Right atrium auricular region (tissue), 2 donors: ENCODE data around the gene MAP3K15. TPM values are rescaled to one million over a fixed set of nuclear protein-coding genes. Genes with fewer than 3 reads are reported as not detected.
A peak's percentile ranks its signal among the peaks of the same experiment; 100 is the strongest.

ENCODE experiments used
- DNase-seq: peaks from one replicate; pipeline ENCODE4 v3.0.0-alpha.2; 2019; ENCODE audit warnings: low spot score
- H3K27ac ChIP-seq, 2 donors: fragments of 200-600 bp; sonication (generic); 1 replicate in 1 of 2; 2 replicates in 1 of 2; pipeline ENCODE4 v1.5.1; 2016 to 2019
- H3K27me3 ChIP-seq, 2 donors: fragments of 200-600 bp; sonication (generic); one replicate each; pipeline versions ENCODE4 v1.5.1 to v1.6.0; 2017 to 2019
- H3K36me3 ChIP-seq: fragments of 200-600 bp; sonication (generic); one replicate; pipeline ENCODE4 v1.5.1; 2016
- H3K4me1 ChIP-seq, 2 donors: fragments of 200-600 bp; sonication (generic); one replicate each; pipeline versions ENCODE4 v1.5.1 to v1.6.0; 2017 to 2019
- H3K4me3 ChIP-seq, 2 donors: fragments of 200-600 bp; sonication (generic); 1 replicate in 1 of 2; 2 replicates in 1 of 2; pipeline ENCODE4 v1.5.1; 2017 to 2019; ENCODE audit warnings: mild to moderate bottlenecking in 1 of 2, moderate library complexity in 1 of 2
- H3K9me3 ChIP-seq, 2 donors: fragments of 200-600 bp; sonication (generic); one replicate each; pipeline ENCODE4 v1.5.1; 2019
- total RNA-seq, 2 donors: library from RNA; depleted of rRNA; stranded (reverse); fragments of >200 nt; gene quantifications; one replicate each; pipeline ENCODE4 v1.1.0, GENCODE V29; 2016
- TF ChIP-seq, protein P1 (sequence below), 2 donors: fragments of 200-600 bp; sonication (generic); IDR thresholded peaks; one replicate each; pipeline ENCODE4 v1.5.1; 2019; ENCODE audit warnings: antibody characterized with exemption in 2 of 2

The MAP3K15 gene
- total RNA-seq, 2 donors from 2014 or later = not detected

DNA sequence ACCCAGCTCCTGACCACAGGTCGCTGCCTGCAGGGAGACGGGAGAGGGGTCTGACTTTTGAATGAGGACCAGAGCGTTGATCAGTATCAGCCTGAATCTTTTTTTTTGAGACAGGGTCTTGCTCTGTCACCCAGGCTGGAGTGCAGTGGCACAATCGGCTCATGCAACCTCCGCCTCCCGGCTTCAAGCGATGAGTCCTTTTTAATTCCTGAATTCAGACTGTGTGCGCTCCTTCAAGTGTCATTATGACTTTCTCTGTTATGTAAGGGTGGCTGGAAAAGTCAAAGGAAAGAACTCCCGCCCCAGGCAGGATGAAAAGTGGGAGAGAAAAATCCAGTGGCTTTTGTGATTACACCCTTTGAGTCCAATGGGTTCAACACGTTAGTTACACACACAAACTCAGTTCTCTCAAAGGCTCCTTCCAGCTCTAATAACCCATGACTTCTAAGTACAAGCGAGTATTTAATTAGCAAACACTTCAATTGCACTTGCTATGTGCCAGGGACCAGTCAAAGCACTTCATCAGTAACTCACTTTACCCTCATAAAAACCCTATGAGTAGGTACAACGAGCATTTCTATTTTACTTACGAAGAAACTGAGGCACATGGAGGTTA lies 127.1 kb downstream of the MAP3K15 start:
- DNase-seq = no peak
- Histone ChIP-seq H3K4me1 (no peaks in the 10 kb centered on the region), H3K4me3 (no peak overlapping the region), H3K9me3 (no peaks in the 10 kb centered on the region), H3K36me3 (no peaks in the 10 kb centered on the region), H3K27me3 (no peaks in the 10 kb centered on the region), H3K27ac (no peak overlapping the region)
- TF ChIP-seq, protein P1, sequence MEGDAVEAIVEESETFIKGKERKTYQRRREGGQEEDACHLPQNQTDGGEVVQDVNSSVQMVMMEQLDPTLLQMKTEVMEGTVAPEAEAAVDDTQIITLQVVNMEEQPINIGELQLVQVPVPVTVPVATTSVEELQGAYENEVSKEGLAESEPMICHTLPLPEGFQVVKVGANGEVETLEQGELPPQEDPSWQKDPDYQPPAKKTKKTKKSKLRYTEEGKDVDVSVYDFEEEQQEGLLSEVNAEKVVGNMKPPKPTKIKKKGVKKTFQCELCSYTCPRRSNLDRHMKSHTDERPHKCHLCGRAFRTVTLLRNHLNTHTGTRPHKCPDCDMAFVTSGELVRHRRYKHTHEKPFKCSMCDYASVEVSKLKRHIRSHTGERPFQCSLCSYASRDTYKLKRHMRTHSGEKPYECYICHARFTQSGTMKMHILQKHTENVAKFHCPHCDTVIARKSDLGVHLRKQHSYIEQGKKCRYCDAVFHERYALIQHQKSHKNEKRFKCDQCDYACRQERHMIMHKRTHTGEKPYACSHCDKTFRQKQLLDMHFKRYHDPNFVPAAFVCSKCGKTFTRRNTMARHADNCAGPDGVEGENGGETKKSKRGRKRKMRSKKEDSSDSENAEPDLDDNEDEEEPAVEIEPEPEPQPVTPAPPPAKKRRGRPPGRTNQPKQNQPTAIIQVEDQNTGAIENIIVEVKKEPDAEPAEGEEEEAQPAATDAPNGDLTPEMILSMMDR (IDR thresholded peaks at IDR 0.05) = no peak

DNA sequence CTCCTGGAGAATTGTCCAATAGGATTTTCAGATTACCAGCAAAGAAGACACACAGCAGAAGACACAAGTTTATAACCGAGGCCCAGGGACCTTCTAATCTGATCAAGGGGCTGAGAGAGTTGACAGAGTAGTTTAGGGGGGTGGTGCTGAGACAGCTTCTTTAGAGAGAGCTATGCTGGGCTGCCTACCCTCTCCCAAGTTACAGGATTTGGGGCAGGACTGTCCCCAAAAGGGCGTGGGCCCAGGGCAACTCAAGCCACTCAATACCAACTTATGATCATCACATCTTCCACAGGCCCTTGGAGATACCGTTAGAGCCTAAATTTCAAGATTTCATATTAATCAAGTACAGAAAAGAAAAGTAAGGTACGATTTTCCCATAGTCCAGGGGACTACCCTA lies 128.6 kb downstream of the MAP3K15 start:
- Histone ChIP-seq H3K36me3 (no peaks in the 10 kb centered on the region), H3K27me3 (no peaks in the 10 kb centered on the region), H3K4me3 (no peak overlapping the region), H3K4me1 (no peaks in the 10 kb centered on the region), H3K9me3 (no peaks in the 10 kb centered on the region), H3K27ac (no peak overlapping the region)
- TF ChIP-seq, protein P1 (IDR thresholded peaks at IDR 0.05) = no peak
- peak; percentile 40 for DNase-seq

DNA sequence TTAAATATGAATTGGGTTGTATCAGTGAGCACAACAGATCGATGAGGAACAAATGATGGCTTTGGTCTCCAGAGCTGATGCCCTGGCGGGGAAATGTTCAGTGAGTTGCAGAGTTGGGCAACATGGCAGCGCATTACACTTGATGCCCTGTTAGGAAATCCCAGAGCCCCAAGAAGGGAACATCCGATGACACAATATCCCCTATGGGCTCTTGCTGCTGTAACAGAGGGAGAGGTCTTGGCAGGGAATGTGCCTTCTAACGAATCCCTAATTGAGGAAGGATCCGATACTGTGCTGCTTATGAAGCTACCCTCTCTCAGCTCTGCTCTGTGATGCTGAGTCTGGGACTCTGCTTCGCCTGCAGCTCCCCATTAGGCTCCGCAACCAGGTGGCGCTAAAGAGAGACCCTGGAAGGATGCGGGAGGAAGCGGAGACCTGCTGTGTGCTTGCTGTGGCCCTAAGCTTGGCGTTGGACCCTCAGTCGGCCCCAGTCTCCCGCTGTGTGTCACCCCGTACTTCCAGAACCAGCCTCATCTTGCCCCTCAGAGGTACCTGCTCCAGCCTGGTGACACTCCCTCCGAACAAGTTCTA lies 132.7 kb downstream of the MAP3K15 start:
- peak; percentile 58 for DNase-seq
- TF ChIP-seq, protein P1 (IDR thresholded peaks at IDR 0.05) = peak in 1 of 2 donors; percentile 65
- no peak overlapping the region for H3K27ac ChIP-seq
- H3K9me3 ChIP-seq = no peaks in the 10 kb centered on the region
- H3K4me3 ChIP-seq = no peak overlapping the region
- H3K27me3 ChIP-seq = no peaks in the 10 kb centered on the region
- no peaks in the 10 kb centered on the region for H3K36me3 ChIP-seq
- H3K4me1 ChIP-seq = no peaks in the 10 kb centered on the region

DNA sequence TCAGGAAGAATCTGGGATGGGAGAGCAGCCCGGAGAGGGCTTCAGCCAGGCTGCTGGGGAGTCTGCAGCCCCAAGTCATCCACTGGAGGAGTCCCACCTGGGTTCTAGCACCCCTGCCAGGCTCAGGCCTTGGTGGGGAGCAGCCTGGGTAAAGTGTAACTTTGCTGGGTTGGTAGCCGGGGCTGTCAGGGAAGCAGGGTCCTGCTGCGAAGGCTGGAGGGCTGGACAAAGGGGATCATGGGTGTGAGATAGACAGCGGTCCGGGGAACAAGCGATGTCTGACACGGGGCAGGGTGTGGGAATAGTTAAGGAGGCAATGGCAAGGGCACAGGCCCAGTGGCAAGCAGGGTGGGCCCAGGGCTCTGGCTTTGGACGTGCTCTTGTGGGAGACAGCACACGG lies 134.0 kb downstream of the MAP3K15 start:
- Histone ChIP-seq H3K36me3 (no peaks in the 10 kb centered on the region), H3K4me3 (no peak overlapping the region), H3K9me3 (no peaks in the 10 kb centered on the region), H3K27me3 (no peaks in the 10 kb centered on the region), H3K27ac (no peak overlapping the region), H3K4me1 (no peaks in the 10 kb centered on the region)
- TF ChIP-seq, protein P1 (IDR thresholded peaks at IDR 0.05) = no peak
- no peak for DNase-seq

DNA sequence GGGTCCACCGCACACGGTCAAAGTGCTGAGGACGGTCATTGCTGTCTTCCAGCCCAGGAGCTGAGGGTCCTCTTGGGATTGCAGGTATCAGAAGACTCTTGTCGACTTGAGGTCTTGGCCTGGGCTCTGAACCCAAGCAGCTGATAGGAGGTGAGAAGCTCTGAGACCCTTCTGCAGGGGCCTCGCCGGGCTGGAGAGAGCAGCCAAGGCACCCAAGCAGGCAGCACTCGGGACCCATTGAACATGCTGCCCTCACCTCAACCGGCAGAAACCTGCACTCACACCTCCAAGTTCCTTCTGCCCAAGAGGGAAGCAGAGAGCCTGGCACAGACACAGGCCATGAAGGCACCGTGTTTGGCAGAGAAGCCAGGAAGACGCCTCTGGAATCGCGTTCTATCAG lies 137.5 kb downstream of the MAP3K15 start:
- Histone ChIP-seq H3K36me3 (no peaks in the 10 kb centered on the region), H3K4me1 (peaks cover 0 to 5% of the 10 kb centered on the region in 2 donors), H3K27me3 (no peaks in the 10 kb centered on the region), H3K27ac (no peak overlapping the region), H3K9me3 (no peaks in the 10 kb centered on the region), H3K4me3 (no peak overlapping the region)
- no peak for DNase-seq
- TF ChIP-seq, protein P1 (IDR thresholded peaks at IDR 0.05) = no peak

DNA sequence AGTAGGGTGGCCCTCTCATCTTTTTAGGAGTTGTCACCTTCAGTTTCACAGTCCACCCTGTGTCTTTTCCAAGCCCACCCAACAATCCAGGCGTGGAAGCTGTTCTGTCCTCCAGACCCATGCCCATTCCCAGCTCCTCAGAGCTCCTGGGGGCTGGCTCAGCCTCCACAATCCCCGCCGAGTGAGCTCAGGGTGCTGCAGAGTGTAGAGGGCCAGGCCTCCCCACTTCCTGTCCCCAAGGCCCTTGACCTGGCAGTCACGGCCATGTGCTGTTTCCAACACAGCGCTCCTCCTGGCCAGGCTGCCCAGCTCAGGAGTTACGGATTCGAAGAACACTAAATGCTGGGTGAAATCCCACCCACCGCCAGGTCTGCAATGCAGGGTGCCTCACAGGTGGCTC lies 139.8 kb downstream of the MAP3K15 start:
- no peak for DNase-seq
- TF ChIP-seq, protein P1 (IDR thresholded peaks at IDR 0.05) = no peak
- Histone ChIP-seq H3K27ac (no peak overlapping the region), H3K4me3 (no peak overlapping the region), H3K36me3 (no peaks in the 10 kb centered on the region), H3K9me3 (no peaks in the 10 kb centered on the region), H3K4me1 (peaks cover 0 to 5% of the 10 kb centered on the region in 2 donors), H3K27me3 (no peaks in the 10 kb centered on the region)
